NCI-H2227 (cell line): Measurements from ENCODE around the gene KCNJ12.
"Not testable (repeated sequence)": the region's sequence is repeated elsewhere in the genome, so short reads cannot be mapped to it uniquely, and the experiment has no call there.

Experiments used
- DNase-seq: peaks from one replicate; lab custom pipeline; 2025; ENCODE audit not compliant: unreplicated experiment; lab: John Stamatoyannopoulos, UW

Gene KCNJ12

GRCh38 chr17:21348926-21349261, 27.3 kb upstream of the KCNJ12 start:
- DNase-seq, result not testable (repeated sequence)

- DNase-seq, result not testable (repeated sequence)
Measured at GRCh38 chr17:21349358-21350050, 26.7 kb upstream of the KCNJ12 start.

- not testable (repeated sequence) for DNase-seq
Measured at GRCh38 chr17:21350495-21350894, 25.7 kb upstream of the KCNJ12 start.

GRCh38 chr17:21351366-21352065, 24.6 kb upstream of the KCNJ12 start:
- DNase-seq, result no peak

GRCh38 chr17:21352221-21352980, 23.8 kb upstream of the KCNJ12 start:
- no peak for DNase-seq

- no peak for DNase-seq
Measured at GRCh38 chr17:21352981-21353265, 23.2 kb upstream of the KCNJ12 start.

- no peak for DNase-seq
Measured at GRCh38 chr17:21353326-21354010, 22.7 kb upstream of the KCNJ12 start.

- DNase-seq, result no peak
Measured at GRCh38 chr17:21354796-21355385, 21.3 kb upstream of the KCNJ12 start.

GRCh38 chr17:21355586-21355985, 20.6 kb upstream of the KCNJ12 start:
- no peak for DNase-seq

- DNase-seq, result no peak
Measured at GRCh38 chr17:21356537-21357127, 19.5 kb upstream of the KCNJ12 start.

GRCh38 chr17:21357281-21357680, 18.9 kb upstream of the KCNJ12 start:
- DNase-seq, result no peak

GRCh38 chr17:21357696-21358656, 18.2 kb upstream of the KCNJ12 start:
- DNase-seq, result no peak

- no peak for DNase-seq
Measured at GRCh38 chr17:21358682-21359482, 17.3 kb upstream of the KCNJ12 start.

GRCh38 chr17:21359483-21359840, 16.7 kb upstream of the KCNJ12 start:
- peak; percentile 33 for DNase-seq

- DNase-seq, result no peak
Measured at GRCh38 chr17:21360048-21360447, 16.1 kb upstream of the KCNJ12 start.

- no peak for DNase-seq
Measured at GRCh38 chr17:21361020-21361809, 14.9 kb upstream of the KCNJ12 start.

GRCh38 chr17:21362331-21362931, 13.7 kb upstream of the KCNJ12 start:
- DNase-seq, result no peak
